Thyroid gland (tissue), 4 donors: Measurements from ENCODE around the gene NOPCHAP1. TPM values are rescaled to one million over a fixed set of nuclear protein-coding genes. Genes with fewer than 3 reads are reported as not detected.

ENCODE experiments used
- DNase-seq, 2 donors: peaks; one replicate each; pipeline ENCODE4 v3.0.0-alpha.2; 2019
- H3K27ac ChIP-seq, 3 donors: fragments of 200-600 bp; sonication (generic); 1 replicate in 2 of 3; 2 replicates in 1 of 3; pipeline ENCODE4 v1.5.1; 2016 to 2019; ENCODE audit warnings: mild to moderate bottlenecking in 1 of 3, moderate library complexity in 1 of 3
- H3K27me3 ChIP-seq: fragments of 200-600 bp; sonication (generic); one replicate; pipeline ENCODE4 v1.5.1; 2019
- H3K36me3 ChIP-seq, 2 donors: fragments of 200-600 bp; sonication (generic); one replicate each; pipeline ENCODE4 v1.5.1; 2016 to 2019
- H3K4me1 ChIP-seq, 2 donors: fragments of 200-600 bp; sonication (generic); one replicate each; pipeline ENCODE4 v1.5.1; 2017 to 2019
- H3K4me3 ChIP-seq, 3 donors: fragments of 200-600 bp; sonication (generic); replicated peaks in 1 of 3; 1 replicate in 2 of 3; 2 replicates in 1 of 3; pipeline ENCODE4 v1.5.1; 2016; ENCODE audit warnings: mild to moderate bottlenecking in 1 of 3
- H3K9me3 ChIP-seq: fragments of 200-600 bp; sonication (generic); one replicate; pipeline ENCODE4 v1.5.1; 2017
- CTCF ChIP-seq, 6 experiments: fragments of 200-600 bp in 3 of 6; fragments of 450-650 bp in 3 of 6; sonication (generic) in 3 of 6; IDR thresholded peaks; one replicate each; pipeline ENCODE4 v1.5.1; 2016 to 2019; ENCODE audit warnings: antibody characterized with exemption in 6 of 6, mild to moderate bottlenecking in 2 of 6, inconsistent platforms in 1 of 6, moderate library complexity in 1 of 6
- POLR2A ChIP-seq, 2 donors: fragments of 450-650 bp; IDR thresholded peaks; one replicate each; pipeline ENCODE4 v1.6.1; 2017; ENCODE audit warnings: antibody characterized with exemption in 2 of 2, mild to moderate bottlenecking in 2 of 2, moderate library complexity in 1 of 2
- WGBS, 2 donors: methylation state at CpG; one replicate each; pipeline ENCODE4 v1.1.5; 2017; 5-methylcytosine and 5-hydroxymethylcytosine counted together
- intact Hi-C: fragments of 100-400 bp; cut with DNase I; formaldehyde crosslinking; loops from one replicate; pipeline ENCODE4 v1.15.1; 2023
- total RNA-seq, 4 donors: library from RNA; depleted of rRNA; stranded (reverse); fragments of >200 nt; gene quantifications; one replicate each; pipeline ENCODE4 v1.2.3, GENCODE V29; 2016

Gene NOPCHAP1
- total RNA-seq, 4 donors from 2014 or later = 6.2 to 13.9 (median 10.6) TPM

- intact Hi-C loops = no loop called here
- Histone ChIP-seq H3K4me1 (peaks cover 15 to 20% of the 10 kb centered on the region in 2 donors), H3K27me3 (no peaks in the 10 kb centered on the region), H3K9me3 (no peaks in the 10 kb centered on the region), H3K4me3 (no peak overlapping the region), H3K27ac (no peak overlapping the region), H3K36me3 (no peaks in the 10 kb centered on the region)
- no peak for TF ChIP-seq CTCF (IDR thresholded peaks at IDR 0.05)
- no peak for TF ChIP-seq POLR2A (IDR thresholded peaks at IDR 0.05)
- DNase-seq = no peak
- WGBS, 2 donors = 82 to 87% methylated on average over 2 of the region's 2 CpGs
These were observed 47.7 kb downstream of the NOPCHAP1 start for GRCh38 chr12:105033851-105034250.

Other genes with a start within 250 kb of the NOPCHAP1 start
- gene SLC41A2, start 28.0 kb upstream of the NOPCHAP1 start, total RNA-seq = 100 to 1,000 TPM in 1 of 4 donors, 10 to 100 TPM in 3; 75.1 to 142 (median 93.1) TPM
- gene ALDH1L2, start 98.1 kb downstream of the NOPCHAP1 start, total RNA-seq = 1 to 10 TPM; 2.1 to 9.1 (median 4.3) TPM
- gene WASHC4, start 121.4 kb downstream of the NOPCHAP1 start, total RNA-seq = 100 to 1,000 TPM in 1 of 4 donors, 10 to 100 TPM in 3; 64.3 to 111 (median 81.0) TPM
- gene APPL2, start 249.9 kb downstream of the NOPCHAP1 start, total RNA-seq = 10 to 100 TPM; 28.6 to 30.6 (median 30.3) TPM